GM19023 (cell line): Measurements from ENCODE around the gene RNF11.

Source experiments
- ATAC-seq: cut with Tn5 transposase; IDR thresholded peaks from one replicate; pipeline ENCODE4 v1.9.1; 2021; ENCODE audit warnings: mild to moderate bottlenecking, moderate library complexity; ENCODE audit not compliant: unreplicated experiment

Gene RNF11

DNA sequence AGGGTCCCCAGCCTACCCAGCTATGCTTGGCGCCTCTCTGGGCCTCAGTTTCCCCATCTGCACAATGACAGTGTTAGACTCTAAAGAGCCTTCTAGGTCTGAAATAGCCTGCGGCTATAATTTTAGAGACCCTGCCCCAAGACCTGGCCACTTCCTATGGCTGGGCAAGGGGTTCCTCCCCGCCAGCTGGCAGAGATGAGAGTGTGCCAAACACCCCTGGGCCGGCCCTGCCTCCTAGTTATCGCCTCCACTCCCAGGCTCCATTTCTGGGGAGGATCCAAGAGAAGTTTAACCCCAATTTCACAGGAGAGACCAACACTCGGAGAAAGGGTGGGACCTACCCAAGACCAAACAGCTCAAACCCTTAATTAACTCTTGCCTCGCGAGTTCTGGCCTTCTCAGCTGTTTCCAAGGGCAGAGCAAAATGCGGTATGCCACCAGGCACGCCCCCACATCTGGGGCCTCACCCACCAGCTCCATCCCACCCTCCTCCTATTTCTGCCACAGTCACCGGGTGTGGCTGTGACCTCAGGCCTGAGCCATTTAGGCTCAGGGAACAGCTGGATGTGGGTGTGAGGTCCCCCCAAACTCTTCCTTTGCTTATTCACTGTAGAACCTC lies 58.6 kb downstream of the RNF11 start:
- ATAC-seq = no peak

GRCh38 chr1:51295926-51296325 lies 59.9 kb downstream of the RNF11 start:
- ATAC-seq = no peak

- peak; percentile 62 for ATAC-seq
These were observed 60.6 kb downstream of the RNF11 start for GRCh38 chr1:51296383-51297357.

GRCh38 chr1:51297401-51298321 lies 61.6 kb downstream of the RNF11 start:
- no peak for ATAC-seq

DNA sequence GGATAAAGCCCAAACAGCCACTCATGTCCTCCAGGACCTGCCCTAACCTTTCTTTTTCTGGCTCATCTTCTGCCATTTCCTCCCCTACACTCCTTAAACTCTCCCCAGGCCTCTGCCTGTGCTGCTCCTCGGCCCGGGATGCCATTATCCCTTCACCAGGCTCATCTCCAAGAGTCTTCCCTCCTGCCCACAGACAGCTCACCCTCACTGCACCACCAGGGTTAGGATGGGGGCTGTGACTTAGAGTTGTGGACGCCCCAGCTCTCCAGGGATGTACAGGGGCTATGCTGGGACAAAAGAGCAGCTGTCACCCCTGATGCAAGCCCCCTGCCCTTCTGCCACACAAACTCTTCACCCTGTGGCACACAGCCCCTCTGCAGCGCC lies 62.2 kb downstream of the RNF11 start:
- ATAC-seq = no peak

GRCh38 chr1:51299185-51299885 lies 63.3 kb downstream of the RNF11 start:
- ATAC-seq = no peak

DNA sequence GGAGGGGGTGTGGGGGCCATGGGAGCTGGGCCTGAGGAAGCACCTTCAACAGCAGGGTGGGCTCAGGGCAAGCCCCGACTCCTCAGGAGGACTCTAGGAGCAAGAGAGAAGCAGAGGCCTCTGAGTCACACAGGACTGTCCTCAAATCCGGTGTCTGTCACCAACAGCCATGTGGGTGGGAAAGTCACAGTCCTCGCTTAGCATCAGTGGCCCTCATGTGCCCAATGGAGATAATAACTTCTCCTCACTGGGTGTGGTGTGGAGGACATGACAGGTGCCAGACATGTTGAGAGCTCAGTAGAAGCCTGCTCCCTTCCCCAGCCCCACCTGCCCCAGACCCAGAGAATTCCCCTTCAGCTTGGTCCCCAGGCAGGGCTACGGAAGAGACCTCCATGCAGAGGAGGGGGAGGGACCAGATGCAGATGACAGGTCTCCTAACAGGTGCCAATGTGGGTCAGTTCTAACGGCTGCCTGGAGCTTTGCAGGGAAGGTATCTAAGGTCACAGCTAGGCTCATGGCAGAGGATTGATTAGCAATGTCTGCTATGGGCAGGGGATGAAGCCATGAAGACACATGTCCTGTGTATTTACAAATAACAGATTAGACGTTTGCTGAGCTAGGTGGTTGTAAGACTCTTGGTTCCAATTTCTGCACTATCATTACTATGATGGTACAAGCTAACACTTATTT lies 64.1 kb downstream of the RNF11 start:
- ATAC-seq = no peak

DNA sequence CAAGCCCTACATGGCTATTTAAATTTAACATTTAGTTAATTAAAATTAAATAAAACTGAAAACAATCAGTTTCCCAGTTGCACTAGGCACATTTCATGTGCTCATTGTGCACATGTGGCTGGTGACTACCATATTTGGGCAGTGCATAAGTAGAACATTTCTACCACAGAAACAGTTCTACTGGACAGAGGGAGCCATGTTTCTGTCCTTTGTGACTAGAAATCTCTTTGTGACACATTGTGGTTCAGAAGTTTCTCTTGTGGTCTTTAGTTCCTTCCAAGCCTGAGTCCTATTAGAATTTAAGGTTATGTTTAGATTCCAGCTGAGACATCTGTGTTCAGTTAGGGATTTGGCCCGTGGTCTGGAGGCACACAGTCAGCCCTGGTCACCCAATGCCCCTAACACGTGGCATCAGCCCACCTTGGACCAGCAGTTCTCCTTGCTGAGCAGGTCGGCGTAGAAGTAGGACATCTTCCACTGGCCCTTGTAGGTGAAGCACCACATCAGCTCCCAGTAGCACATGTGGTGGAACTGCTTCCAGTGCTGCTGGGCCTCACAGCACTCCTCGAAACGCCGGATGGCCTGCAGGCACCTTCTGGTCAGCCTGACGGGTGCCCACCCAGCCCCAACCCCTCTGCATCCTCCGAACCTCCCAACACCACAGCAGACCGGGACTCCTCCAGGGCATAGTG lies 65.2 kb downstream of the RNF11 start:
- peak; percentile 27 for ATAC-seq

DNA sequence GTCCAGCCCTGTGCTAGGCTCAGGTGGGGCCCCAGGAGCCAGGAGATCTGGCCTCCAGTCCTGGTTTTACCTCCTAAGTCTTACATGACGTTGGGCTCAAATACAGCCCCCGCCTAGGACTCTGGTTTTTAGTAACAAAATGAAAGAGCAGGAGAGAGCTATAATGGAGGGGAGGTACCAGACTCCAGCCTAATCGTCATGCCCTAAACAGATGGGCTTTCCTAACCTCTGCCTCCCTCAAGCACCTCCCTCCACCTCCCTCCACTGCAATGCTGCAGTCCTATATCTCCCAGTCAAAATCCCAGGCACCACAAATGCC lies 65.7 kb downstream of the RNF11 start:
- no peak for ATAC-seq

DNA sequence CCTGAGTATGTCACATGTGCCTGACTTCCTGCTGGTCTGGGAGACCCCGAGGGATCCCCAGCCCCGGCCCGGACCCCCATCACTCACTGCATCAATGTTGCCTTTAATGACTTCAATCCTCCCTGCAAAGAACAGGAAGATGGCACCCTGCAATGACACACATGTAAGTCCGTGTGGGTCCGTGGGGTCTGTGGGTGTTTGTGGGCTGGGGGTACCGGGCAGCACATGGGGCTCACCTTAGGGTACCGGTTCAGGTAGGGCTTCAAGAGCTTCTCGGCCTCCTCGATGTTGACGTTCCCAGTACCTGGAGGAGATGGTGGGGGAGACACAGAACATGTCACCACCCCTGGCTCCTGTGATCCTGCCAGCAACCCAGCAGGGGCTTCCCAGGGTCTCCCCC lies 66.2 kb downstream of the RNF11 start:
- ATAC-seq = no peak

DNA sequence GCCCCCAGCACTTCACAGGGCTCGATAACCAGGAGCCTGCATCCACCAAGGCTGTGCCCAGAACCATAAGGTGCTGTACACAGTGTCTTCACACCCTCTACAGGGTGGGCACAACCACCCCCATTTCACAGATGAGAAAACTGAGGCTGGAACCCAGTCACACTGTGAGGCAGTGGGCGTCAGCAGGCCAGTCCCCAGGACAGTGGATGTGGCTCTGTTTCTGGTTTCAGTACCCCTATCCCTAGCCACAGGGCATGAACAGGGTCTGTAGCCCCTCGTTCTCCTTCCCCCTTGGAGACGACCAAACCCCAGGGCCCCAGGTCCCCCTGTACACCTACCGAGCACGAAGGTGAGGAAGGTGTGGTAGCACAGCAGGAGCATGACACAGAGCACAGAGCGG lies 66.7 kb downstream of the RNF11 start:
- no peak for ATAC-seq

DNA sequence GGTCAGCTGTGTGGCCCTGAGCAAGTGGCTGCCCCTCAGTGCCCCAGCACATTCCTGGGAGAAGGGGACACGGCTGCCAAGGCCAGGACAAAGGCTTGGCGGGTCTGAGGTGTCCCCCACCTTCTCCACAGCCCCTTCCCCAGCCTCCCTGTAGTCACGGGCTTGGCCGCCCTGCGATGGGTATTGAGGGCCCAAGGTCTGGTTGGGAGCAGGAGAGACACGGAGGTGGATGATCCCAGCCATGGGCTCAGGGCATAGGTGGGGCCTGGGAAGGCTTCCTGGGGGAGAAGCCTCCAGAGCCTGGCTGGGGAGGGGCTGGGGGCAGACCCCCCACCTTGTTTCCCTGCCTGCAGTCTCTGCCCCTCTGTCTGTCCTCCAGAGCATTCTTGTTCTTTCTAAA lies 67.2 kb downstream of the RNF11 start:
- no peak for ATAC-seq

GRCh38 chr1:51303751-51304251 lies 67.7 kb downstream of the RNF11 start:
- no peak for ATAC-seq

- no peak for ATAC-seq
These were observed 68.3 kb downstream of the RNF11 start for GRCh38 chr1:51304360-51304759.

DNA sequence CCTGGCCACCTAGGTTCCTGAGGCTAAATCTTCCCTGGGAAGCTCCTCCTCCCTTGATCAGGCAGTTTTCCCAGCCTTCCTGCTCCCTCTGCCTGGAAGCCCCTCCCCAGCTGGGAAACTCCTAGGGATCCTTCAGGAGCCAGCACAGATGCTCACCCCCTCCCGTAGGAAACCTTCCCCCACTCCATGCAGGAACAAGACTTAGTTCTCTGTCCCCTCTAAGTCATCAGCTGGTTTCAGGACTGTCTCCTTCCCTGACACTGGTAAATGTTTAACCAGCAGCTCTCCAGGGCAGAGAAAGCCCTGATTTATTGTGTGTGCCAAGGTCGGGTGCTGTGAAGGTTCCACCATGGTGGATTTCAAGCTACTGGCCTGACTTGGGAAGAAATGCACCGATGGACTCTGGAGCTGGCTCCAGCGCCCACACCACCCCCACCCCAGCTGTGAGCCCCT lies 69.3 kb downstream of the RNF11 start:
- no peak for ATAC-seq

DNA sequence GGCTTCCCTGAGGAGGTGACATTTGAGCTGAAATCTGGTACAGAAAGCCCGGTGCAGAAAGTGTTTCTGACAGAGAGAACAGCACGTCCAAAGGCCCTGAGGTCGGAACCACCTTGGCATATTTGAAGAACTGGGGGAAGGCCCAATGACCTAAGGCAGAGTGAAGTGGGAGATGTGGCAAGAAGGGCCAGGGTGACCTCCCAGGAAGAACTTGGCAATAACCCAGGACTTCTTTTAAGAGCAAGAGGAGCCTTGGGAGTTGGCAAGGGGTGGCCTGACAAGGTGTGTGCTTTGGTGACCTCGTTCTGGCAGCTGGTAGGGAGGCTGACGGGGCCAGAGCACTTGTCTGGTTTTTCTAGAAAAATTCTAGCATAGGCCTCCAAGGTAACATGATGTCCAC lies 70.9 kb downstream of the RNF11 start:
- ATAC-seq = no peak

DNA sequence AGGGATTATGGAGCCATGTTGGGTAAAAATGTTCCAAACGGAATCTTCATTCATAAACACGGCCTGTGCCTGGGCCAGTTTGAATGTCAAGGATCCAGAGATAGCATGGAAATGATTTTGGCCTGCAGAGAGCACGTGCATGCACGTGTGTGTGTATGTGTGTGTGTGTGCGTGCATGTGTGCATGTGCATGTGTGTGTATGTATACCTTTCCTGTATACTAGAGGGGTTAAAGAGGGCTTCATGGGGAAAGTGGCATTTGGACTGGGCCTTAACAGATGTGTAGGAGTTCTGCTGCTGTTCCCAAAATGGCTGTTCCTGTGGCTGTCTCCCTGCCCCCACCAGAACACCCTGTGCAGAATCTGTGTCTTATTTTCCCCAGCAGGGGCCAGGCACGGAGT lies 72.6 kb downstream of the RNF11 start:
- ATAC-seq = no peak

- no peak for ATAC-seq
These were observed 73.2 kb downstream of the RNF11 start for GRCh38 chr1:51309291-51309690.

DNA sequence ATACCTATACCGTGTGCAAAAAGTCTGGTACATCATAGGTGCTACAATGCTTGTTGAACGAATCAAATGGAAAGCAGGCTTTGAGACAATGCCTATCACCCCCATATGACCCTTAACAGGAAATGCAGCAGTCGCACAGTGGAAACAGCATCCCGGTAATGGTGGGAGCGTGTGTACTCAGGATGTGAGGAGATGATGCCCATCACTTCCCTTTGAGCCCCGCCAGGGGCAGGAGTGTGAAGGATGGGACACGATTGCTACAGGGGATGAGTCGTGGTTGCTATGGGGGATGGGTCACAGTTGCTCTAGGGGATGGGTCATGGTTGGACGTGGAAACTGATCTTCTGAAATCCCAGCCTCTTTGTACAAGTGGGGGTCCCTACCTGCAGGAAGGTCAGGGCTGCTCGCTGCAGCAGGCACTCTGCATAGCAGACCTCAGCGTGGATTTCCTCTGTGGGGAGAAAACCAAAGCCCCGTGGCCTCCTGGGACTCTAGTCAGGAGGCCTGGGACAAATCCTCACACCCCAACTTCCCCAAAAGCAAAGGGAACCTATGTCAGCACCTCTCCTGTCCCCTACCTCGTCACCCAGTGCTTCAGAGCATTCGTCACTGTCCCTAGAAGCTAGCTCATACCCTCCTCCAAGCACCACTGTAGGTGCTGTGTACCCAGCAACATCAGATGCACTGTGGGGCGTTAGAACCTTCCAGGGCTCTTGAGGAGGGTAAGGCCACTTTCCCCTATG lies 75.0 kb downstream of the RNF11 start:
- no peak for ATAC-seq
